CD8-positive, alpha-beta memory T cell (primary cell): ENCODE results near the gene NEK11. TPM values are rescaled to one million over a fixed set of nuclear protein-coding genes. Genes with fewer than 3 reads are reported as not detected.

Source experiments
- CTCF ChIA-PET: fragments of 350-600 bp; sonication (Branson Sonifier 250); formaldehyde crosslinking; loops from one replicate; lab custom pipeline; 2021; ENCODE audit warnings: antibody characterized with exemption; lab: Charles Lee
- POLR2A ChIA-PET: fragments of 350-600 bp; sonication (Branson Sonifier 250); formaldehyde crosslinking; loops from one replicate; lab custom pipeline; 2021; ENCODE audit warnings: antibody characterized with exemption; lab: Charles Lee
- DNase-seq, 5 donors: peaks; one replicate each; pipeline versions ENCODE4 v3.0.0 to v3.0.0-alpha.2; 2020 to 2022; ENCODE audit warnings: mixed read lengths in 1 of 5
- H3K27ac ChIP-seq: one replicate; pipeline ENCODE4 v1.7.0; 2013; ENCODE audit warnings: low read depth, mild to moderate bottlenecking, low read length, moderate library complexity
- H3K27me3 ChIP-seq: 2 replicates; pipeline ENCODE4 v1.7.0; 2013; ENCODE audit warnings: low read length, mild to moderate bottlenecking; ENCODE audit not compliant: insufficient read depth, poor library complexity, severe bottlenecking
- H3K36me3 ChIP-seq: 2 replicates; pipeline ENCODE4 v1.7.0; 2013; ENCODE audit warnings: mild to moderate bottlenecking, low read length, moderate library complexity; ENCODE audit not compliant: insufficient read depth
- H3K4me1 ChIP-seq: 2 replicates; pipeline ENCODE4 v1.7.0; 2013; ENCODE audit warnings: mild to moderate bottlenecking, low read length, moderate library complexity; ENCODE audit not compliant: insufficient read depth
- H3K4me3 ChIP-seq: 2 replicates; pipeline ENCODE4 v1.7.0; 2013; ENCODE audit warnings: mild to moderate bottlenecking, low read length
- H3K9me3 ChIP-seq: 2 replicates; pipeline ENCODE4 v1.7.0; 2013; ENCODE audit warnings: mild to moderate bottlenecking, low read length
- H3K27ac Mint-ChIP-seq, 8 donors: one replicate each; pipeline ENCODE4 v1.8.0; 2020 to 2021; ENCODE audit warnings: mixed read lengths in 8 of 8, mild to moderate bottlenecking in 6 of 8, inconsistent platforms in 3 of 8, moderate library complexity in 3 of 8
- H3K27me3 Mint-ChIP-seq, 2 donors: one replicate each; pipeline ENCODE4 v1.8.0; 2020 to 2021; ENCODE audit warnings: mixed read lengths in 2 of 2, mild to moderate bottlenecking in 1 of 2, moderate library complexity in 1 of 2
- H3K36me3 Mint-ChIP-seq, 3 donors: one replicate each; pipeline ENCODE4 v1.8.0; 2020 to 2021; ENCODE audit warnings: mixed read lengths in 3 of 3, inconsistent platforms in 1 of 3, mild to moderate bottlenecking in 1 of 3
- H3K4me1 Mint-ChIP-seq, 3 donors: one replicate each; pipeline ENCODE4 v1.8.0; 2020 to 2021; ENCODE audit warnings: mixed read lengths in 3 of 3, inconsistent platforms in 1 of 3, mild to moderate bottlenecking in 1 of 3
- H3K4me3 Mint-ChIP-seq, 7 donors: one replicate each; pipeline ENCODE4 v1.8.0; 2020 to 2021; ENCODE audit warnings: mixed read lengths in 7 of 7, mild to moderate bottlenecking in 6 of 7, moderate library complexity in 4 of 7, inconsistent platforms in 2 of 7
- H3K9me3 Mint-ChIP-seq, 5 donors: one replicate each; pipeline ENCODE4 v1.8.0; 2020 to 2022; ENCODE audit warnings: mixed read lengths in 5 of 5, mild to moderate bottlenecking in 3 of 5, moderate library complexity in 2 of 5, inconsistent platforms in 1 of 5
- polyA plus RNA-seq: library from polyadenylated mRNA; unstranded; fragments of 300-500 nt; fragmentation: Illumina TruSeq; gene quantifications from one replicate; pipeline ENCODE4 v1.2.3, GENCODE V29; 2021
- total RNA-seq, 2 experiments: library from RNA; stranded (reverse); gene quantifications; one replicate each; pipeline ENCODE4 v1.2.3, GENCODE V29; 2021

The NEK11 gene
- total RNA-seq: 1 to 10 TPM; 2.4 to 2.8 TPM
- polyA plus RNA-seq: 1.4 TPM

- Mint-ChIP-seq H3K4me3 (peak within 1 kb of the TSS; percentile 92 to 96 (median 94)), H3K4me1 (peaks cover 54 to 59% (median 58%) of the 10 kb centered on the region in 3 donors), H3K27ac (peak within 1 kb of the TSS; percentile 97 to 99 (median 98)), H3K36me3 (peaks cover 10 to 43% (median 15%) of the 10 kb centered on the region in 3 donors), H3K9me3 (no peaks in the 10 kb centered on the region), H3K27me3 (no peaks in the 10 kb centered on the region)
- Histone ChIP-seq H3K36me3 (peaks cover 5% of the 10 kb centered on the region), H3K9me3 (no peaks in the 10 kb centered on the region), H3K4me3 (peak within 1 kb of the TSS; percentile 93), H3K27ac (peak within 1 kb of the TSS; percentile 96), H3K4me1 (peaks cover 49% of the 10 kb centered on the region), H3K27me3 (no peaks in the 10 kb centered on the region)
- ChIA-PET CTCF (interaction anchor here (0.9 to 2.4 kb wide), 8 partner anchors 9 to 471 kb away, joined by 3 to 11 read pairs (median 3); partner anchors contain the start of gene ATP2C1), POLR2A (interaction anchor here (0.6 to 1.3 kb wide), 5 partner anchors 133 to 1514 kb away, joined by 3 to 8 read pairs (median 4); partner anchors contain the start of genes ATP2C1, DNAJC13 and NUDT16)
- DNase-seq: peak; percentile 88 to 96 (median 93)
These were observed at the start of gene NEK11, which contains the start of gene ASTE1 for GRCh38 chr3:131026321-131027151. NEK11 (plus strand) TSS chr3:131026877; CDS start chr3:131029709, 2,832 bp downstream. ASTE1 (minus strand) TSS chr3:131026825; CDS start chr3:131025306, 1,519 bp downstream.

GRCh38 chr3:130979117-130979516 lies 47.6 kb upstream of the NEK11 start:
- DNase-seq: no peak
- ChIA-PET POLR2A (no interaction called here), CTCF (no interaction called here)

GRCh38 chr3:130981469-130981868 lies 45.2 kb upstream of the NEK11 start:
- Histone ChIP-seq H3K4me1 (no peaks in the 10 kb centered on the region), H3K27me3 (no peaks in the 10 kb centered on the region), H3K27ac (no peak overlapping the region), H3K9me3 (no peaks in the 10 kb centered on the region), H3K4me3 (no peak overlapping the region), H3K36me3 (no peaks in the 10 kb centered on the region)
- Mint-ChIP-seq H3K36me3 (peaks cover 0 to 64% (median 11%) of the 10 kb centered on the region in 3 donors), H3K4me1 (no peaks in the 10 kb centered on the region), H3K27me3 (no peaks in the 10 kb centered on the region), H3K27ac (no peak overlapping the region), H3K9me3 (no peaks in the 10 kb centered on the region), H3K4me3 (no peak overlapping the region)
- DNase-seq: no peak
- POLR2A ChIA-PET: no interaction called here
- CTCF ChIA-PET: no interaction called here

More at GRCh38 chr3:130979117-130979516, 47.6 kb upstream of the NEK11 start:
- Mint-ChIP-seq H3K27ac (peak overlapping the region in 2 of 8 donors; percentile 39 to 61), H3K4me3 (no peak overlapping the region), H3K36me3 (peaks cover 0 to 74% (median 21%) of the 10 kb centered on the region in 3 donors), H3K4me1 (no peaks in the 10 kb centered on the region), H3K9me3 (no peaks in the 10 kb centered on the region), H3K27me3 (no peaks in the 10 kb centered on the region)
- Histone ChIP-seq H3K9me3 (no peaks in the 10 kb centered on the region), H3K27me3 (no peaks in the 10 kb centered on the region), H3K4me3 (no peak overlapping the region), H3K36me3 (no peaks in the 10 kb centered on the region), H3K4me1 (no peaks in the 10 kb centered on the region), H3K27ac (no peak overlapping the region)

- no peaks in the 10 kb centered on the region for H3K27me3 Mint-ChIP-seq
- Histone ChIP-seq H3K27ac (no peak overlapping the region), H3K4me1 (no peaks in the 10 kb centered on the region), H3K4me3 (no peak overlapping the region), H3K9me3 (no peaks in the 10 kb centered on the region), H3K36me3 (no peaks in the 10 kb centered on the region), H3K27me3 (no peaks in the 10 kb centered on the region)
- POLR2A ChIA-PET: no interaction called here
- H3K4me1 Mint-ChIP-seq: no peaks in the 10 kb centered on the region
- no peak for DNase-seq
- CTCF ChIA-PET: no interaction called here
- H3K9me3 Mint-ChIP-seq: no peaks in the 10 kb centered on the region
- H3K4me3 Mint-ChIP-seq: no peak overlapping the region
- peaks cover 8 to 48% (median 15%) of the 10 kb centered on the region in 3 donors for H3K36me3 Mint-ChIP-seq
- peak overlapping the region in 2 of 8 donors; percentile 23 to 83 for H3K27ac Mint-ChIP-seq
These were observed 36.4 kb upstream of the NEK11 start for GRCh38 chr3:130990282-130990681.

- Histone ChIP-seq H3K27me3 (no peaks in the 10 kb centered on the region), H3K36me3 (no peaks in the 10 kb centered on the region), H3K9me3 (no peaks in the 10 kb centered on the region), H3K4me1 (no peaks in the 10 kb centered on the region), H3K27ac (no peak overlapping the region), H3K4me3 (no peak overlapping the region)
- Mint-ChIP-seq H3K27me3 (no peaks in the 10 kb centered on the region), H3K27ac (peak overlapping the region in 4 of 8 donors; percentile 0 to 75 (median 10)), H3K4me1 (no peaks in the 10 kb centered on the region), H3K4me3 (no peak overlapping the region), H3K9me3 (no peaks in the 10 kb centered on the region), H3K36me3 (peaks cover 8 to 49% (median 15%) of the 10 kb centered on the region in 3 donors)
- ChIA-PET POLR2A (no interaction called here), CTCF (no interaction called here)
- DNase-seq: no peak
These were observed 35.6 kb upstream of the NEK11 start for GRCh38 chr3:130991126-130991525.

- no peak for DNase-seq
- ChIA-PET CTCF (no interaction called here), POLR2A (no interaction called here)
- no peaks in the 10 kb centered on the region for H3K9me3 ChIP-seq
- Mint-ChIP-seq H3K4me3 (no peak overlapping the region), H3K36me3 (peaks cover 8 to 56% (median 15%) of the 10 kb centered on the region in 3 donors), H3K27me3 (no peaks in the 10 kb centered on the region), H3K4me1 (no peaks in the 10 kb centered on the region), H3K9me3 (no peaks in the 10 kb centered on the region), H3K27ac (peak overlapping the region in 3 of 8 donors; percentile 12 to 44 (median 43))
- no peak overlapping the region for H3K4me3 ChIP-seq
- no peaks in the 10 kb centered on the region for H3K27me3 ChIP-seq
- no peak overlapping the region for H3K27ac ChIP-seq
- peaks cover 5% of the 10 kb centered on the region for H3K36me3 ChIP-seq
- no peaks in the 10 kb centered on the region for H3K4me1 ChIP-seq
These were observed 34.3 kb upstream of the NEK11 start for GRCh38 chr3:130992344-130992743.

- Histone ChIP-seq H3K36me3 (peaks cover 13% of the 10 kb centered on the region), H3K9me3 (no peaks in the 10 kb centered on the region), H3K4me1 (no peaks in the 10 kb centered on the region), H3K27ac (no peak overlapping the region), H3K27me3 (no peaks in the 10 kb centered on the region), H3K4me3 (no peak overlapping the region)
- no peaks in the 10 kb centered on the region for H3K27me3 Mint-ChIP-seq
- H3K4me1 Mint-ChIP-seq: peaks cover 0 to 3% (median 0%) of the 10 kb centered on the region in 3 donors
- CTCF ChIA-PET: no interaction called here
- POLR2A ChIA-PET: no interaction called here
- no peak for DNase-seq
- no peaks in the 10 kb centered on the region for H3K9me3 Mint-ChIP-seq
- H3K36me3 Mint-ChIP-seq: peaks cover 0 to 64% (median 11%) of the 10 kb centered on the region in 3 donors
- no peak overlapping the region for H3K4me3 Mint-ChIP-seq
- H3K27ac Mint-ChIP-seq: no peak overlapping the region
These were observed 29.4 kb upstream of the NEK11 start for GRCh38 chr3:130997289-130997688.

- CTCF ChIA-PET: no interaction called here
- H3K27me3 ChIP-seq: no peaks in the 10 kb centered on the region
- no peak for DNase-seq
- Mint-ChIP-seq H3K4me3 (no peak overlapping the region), H3K36me3 (peaks cover 0 to 71% (median 16%) of the 10 kb centered on the region in 3 donors), H3K4me1 (peaks cover 12 to 25% (median 14%) of the 10 kb centered on the region in 3 donors), H3K27me3 (no peaks in the 10 kb centered on the region), H3K9me3 (no peaks in the 10 kb centered on the region), H3K27ac (peak overlapping the region in 1 of 8 donors; percentile 44)
- peaks cover 18% of the 10 kb centered on the region for H3K36me3 ChIP-seq
- H3K4me1 ChIP-seq: no peaks in the 10 kb centered on the region
- H3K27ac ChIP-seq: no peak overlapping the region
- POLR2A ChIA-PET: no interaction called here
- no peak overlapping the region for H3K4me3 ChIP-seq
- H3K9me3 ChIP-seq: no peaks in the 10 kb centered on the region
These were observed 25.6 kb upstream of the NEK11 start for GRCh38 chr3:131001071-131001470.
